ENCODE measurements around the gene PMEL.

The PMEL gene

DNA sequence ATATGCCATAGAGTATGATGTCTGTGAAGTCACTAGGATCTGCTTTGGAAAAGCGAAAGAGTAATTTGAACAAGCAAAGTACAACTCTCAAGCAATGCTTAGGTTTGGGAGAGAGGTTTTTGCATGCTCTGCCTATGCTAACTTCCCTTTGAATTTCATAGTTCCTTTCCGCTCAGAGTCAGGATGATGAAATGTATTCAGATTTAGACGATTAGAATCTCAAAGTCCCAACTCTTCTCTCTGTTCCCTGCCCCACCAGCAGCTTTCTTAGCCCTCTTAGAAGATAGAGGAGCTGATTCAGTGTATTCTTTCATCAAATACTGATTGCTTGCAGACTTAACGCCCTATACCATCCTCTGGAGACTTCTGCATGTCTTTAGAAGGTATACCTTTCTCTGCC is 19.5 kb upstream of the PMEL start:
- Histone ChIP-seq H3K9ac (ENCODE audit: low read length) (no peak overlapping the region), H3K4me2 (ENCODE audit: low read depth, low read length) (no peak overlapping the region)

DNA sequence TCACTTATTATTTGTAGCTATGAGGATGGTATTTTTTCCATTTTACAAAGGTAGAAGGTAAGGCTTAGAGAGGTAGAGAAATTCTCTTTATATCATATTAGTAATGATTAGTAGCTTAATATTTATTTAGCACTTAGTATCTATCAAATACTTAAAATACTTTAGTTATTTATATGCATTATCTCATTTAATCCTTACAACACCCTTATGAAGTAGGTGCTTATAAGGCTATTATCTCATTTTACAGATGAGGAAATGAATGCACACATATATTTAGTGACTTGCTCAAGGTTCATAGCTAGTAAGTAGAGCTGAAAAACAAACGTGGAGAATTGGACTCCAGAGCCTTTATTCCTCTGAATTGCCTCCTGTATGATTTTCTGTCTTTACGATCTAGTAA is 19.0 kb upstream of the PMEL start:
- H3F3A ChIP-seq (ENCODE audit: insufficient read depth, low read length): no peaks in the 10 kb centered on the region
- no peak overlapping the region for H2AFZ ChIP-seq (ENCODE audit: low read length)
- H3K9ac ChIP-seq (ENCODE audit: low read length): no peak overlapping the region
- TF ChIP-seq EZH2 (optimal IDR thresholded peaks at IDR 0.05; ENCODE audit: low read depth, low read length) (no peak), EZH2phosphoT487 (IDR thresholded peaks at IDR 0.05; ENCODE audit: low read length) (no peak)
- TF ChIP-seq, protein P1, sequence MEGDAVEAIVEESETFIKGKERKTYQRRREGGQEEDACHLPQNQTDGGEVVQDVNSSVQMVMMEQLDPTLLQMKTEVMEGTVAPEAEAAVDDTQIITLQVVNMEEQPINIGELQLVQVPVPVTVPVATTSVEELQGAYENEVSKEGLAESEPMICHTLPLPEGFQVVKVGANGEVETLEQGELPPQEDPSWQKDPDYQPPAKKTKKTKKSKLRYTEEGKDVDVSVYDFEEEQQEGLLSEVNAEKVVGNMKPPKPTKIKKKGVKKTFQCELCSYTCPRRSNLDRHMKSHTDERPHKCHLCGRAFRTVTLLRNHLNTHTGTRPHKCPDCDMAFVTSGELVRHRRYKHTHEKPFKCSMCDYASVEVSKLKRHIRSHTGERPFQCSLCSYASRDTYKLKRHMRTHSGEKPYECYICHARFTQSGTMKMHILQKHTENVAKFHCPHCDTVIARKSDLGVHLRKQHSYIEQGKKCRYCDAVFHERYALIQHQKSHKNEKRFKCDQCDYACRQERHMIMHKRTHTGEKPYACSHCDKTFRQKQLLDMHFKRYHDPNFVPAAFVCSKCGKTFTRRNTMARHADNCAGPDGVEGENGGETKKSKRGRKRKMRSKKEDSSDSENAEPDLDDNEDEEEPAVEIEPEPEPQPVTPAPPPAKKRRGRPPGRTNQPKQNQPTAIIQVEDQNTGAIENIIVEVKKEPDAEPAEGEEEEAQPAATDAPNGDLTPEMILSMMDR (IDR thresholded peaks at IDR 0.05; ENCODE audit: low read length): no peak
- no peaks in the 10 kb centered on the region for H3K79me2 ChIP-seq (ENCODE audit: low read length)
- DNase-seq: no peak
- no peaks in the 10 kb centered on the region; the same call in 1 of the 2 replicates for H3K36me3 ChIP-seq (replicated peaks; ENCODE audit: insufficient read depth, low read length)
- H3K4me1 ChIP-seq (ENCODE audit: low read length): no peaks in the 10 kb centered on the region
- no peaks in the 10 kb centered on the region for H3K27me3 ChIP-seq (replicated peaks; ENCODE audit: insufficient read depth, low read length)
- H3K9me2 ChIP-seq (replicated peaks; ENCODE audit: insufficient read depth, low read length): no peaks in the 10 kb centered on the region
- H3K4me2 ChIP-seq (ENCODE audit: low read depth, low read length): no peak overlapping the region
- no peaks in the 10 kb centered on the region for H4K20me1 ChIP-seq (ENCODE audit: insufficient read depth, low read length)
- no peak overlapping the region for H3K4me3 ChIP-seq (ENCODE audit: low read length)
- H3K27ac ChIP-seq (ENCODE audit: low read length): no peak overlapping the region
- H3K9me3 ChIP-seq (replicated peaks; ENCODE audit: insufficient read depth, low read length): no peaks in the 10 kb centered on the region

More for the DNA sequence above, 19.5 kb upstream of the PMEL start:
- Histone ChIP-seq H3K4me1 (ENCODE audit: low read length) (no peaks in the 10 kb centered on the region), H3K27ac (ENCODE audit: low read length) (no peak overlapping the region), H3K9me2 (replicated peaks; ENCODE audit: insufficient read depth, low read length) (no peaks in the 10 kb centered on the region), H3K9me3 (replicated peaks; ENCODE audit: insufficient read depth, low read length) (no peaks in the 10 kb centered on the region), H3F3A (ENCODE audit: insufficient read depth, low read length) (no peaks in the 10 kb centered on the region), H3K27me3 (replicated peaks; ENCODE audit: insufficient read depth, low read length) (no peaks in the 10 kb centered on the region), H3K79me2 (ENCODE audit: low read length) (no peaks in the 10 kb centered on the region), H3K4me3 (ENCODE audit: low read length) (no peak overlapping the region), H3K36me3 (replicated peaks; ENCODE audit: insufficient read depth, low read length) (no peaks in the 10 kb centered on the region; the same call in 1 of the 2 replicates), H2AFZ (ENCODE audit: low read length) (no peak overlapping the region), H4K20me1 (ENCODE audit: insufficient read depth, low read length) (no peaks in the 10 kb centered on the region)
- DNase-seq: no peak
- TF ChIP-seq EZH2 (optimal IDR thresholded peaks at IDR 0.05; ENCODE audit: low read depth, low read length) (no peak), EZH2phosphoT487 (IDR thresholded peaks at IDR 0.05; ENCODE audit: low read length) (no peak)
- TF ChIP-seq, protein P1 (IDR thresholded peaks at IDR 0.05; ENCODE audit: low read length): no peak

DNA sequence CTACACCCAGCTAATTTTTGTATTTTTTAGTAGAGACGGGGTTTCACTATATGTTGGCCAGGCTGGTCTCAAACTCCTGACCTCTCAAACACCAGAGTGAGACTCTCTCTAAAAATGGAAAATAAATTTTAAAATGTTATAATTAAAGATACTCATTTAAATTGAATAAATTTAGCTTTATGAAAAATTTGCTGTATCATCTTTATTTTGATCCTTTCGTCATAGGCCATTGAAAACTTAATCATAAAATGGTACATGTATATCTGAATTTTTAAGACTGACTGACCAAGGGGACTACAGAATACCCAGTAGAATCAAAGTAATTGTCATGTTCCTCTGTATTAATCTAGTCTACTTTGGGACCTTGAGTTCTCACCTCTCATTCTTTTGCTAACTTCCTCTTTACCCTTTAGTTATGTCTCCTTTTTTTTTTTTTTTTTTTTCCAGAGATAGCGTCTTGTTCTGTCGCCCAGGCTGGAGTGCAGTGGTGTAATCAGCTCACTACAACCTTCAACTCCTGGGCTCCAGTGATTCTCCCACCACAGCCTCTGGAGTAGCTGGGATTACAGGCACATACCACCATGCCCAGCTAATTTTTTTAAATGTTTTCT is 17.5 kb upstream of the PMEL start:
- Histone ChIP-seq H3K36me3 (replicated peaks; ENCODE audit: insufficient read depth, low read length) (no peaks in the 10 kb centered on the region), H3K27ac (ENCODE audit: low read length) (no peak overlapping the region), H3K4me3 (ENCODE audit: low read length) (no peak overlapping the region), H3K4me1 (ENCODE audit: low read length) (no peaks in the 10 kb centered on the region), H3F3A (ENCODE audit: insufficient read depth, low read length) (no peaks in the 10 kb centered on the region), H3K9me2 (replicated peaks; ENCODE audit: insufficient read depth, low read length) (no peaks in the 10 kb centered on the region), H3K27me3 (replicated peaks; ENCODE audit: insufficient read depth, low read length) (no peaks in the 10 kb centered on the region), H4K20me1 (ENCODE audit: insufficient read depth, low read length) (no peaks in the 10 kb centered on the region), H3K4me2 (ENCODE audit: low read depth, low read length) (no peak overlapping the region), H2AFZ (ENCODE audit: low read length) (no peak overlapping the region), H3K79me2 (ENCODE audit: low read length) (no peaks in the 10 kb centered on the region), H3K9me3 (replicated peaks; ENCODE audit: insufficient read depth, low read length) (no peaks in the 10 kb centered on the region), H3K9ac (ENCODE audit: low read length) (no peak overlapping the region)
- DNase-seq: no peak
- TF ChIP-seq EZH2 (optimal IDR thresholded peaks at IDR 0.05; ENCODE audit: low read depth, low read length) (no peak), EZH2phosphoT487 (IDR thresholded peaks at IDR 0.05; ENCODE audit: low read length) (no peak)
- TF ChIP-seq, protein P1 (IDR thresholded peaks at IDR 0.05; ENCODE audit: low read length): no peak
